H1 (cell line): ENCODE results near the gene BSPRY. TPM values are rescaled to one million over a fixed set of nuclear protein-coding genes. Genes with fewer than 3 reads are reported as not detected.

ENCODE experiments used
- ATF2 ChIP-seq: IDR thresholded peaks from 2 replicates; pipeline ENCODE4 v1.6.1; 2012; ENCODE audit warnings: low read length, inconsistent platforms
- BACH1 ChIP-seq: IDR thresholded peaks from 2 replicates; pipeline ENCODE4 v1.6.1; 2012; ENCODE audit warnings: low read length, improper control_type of control experiment
- CBX5 ChIP-seq: fragments of 300-800, 300-1000 bp; sonication (generic); IDR thresholded peaks from 2 replicates; pipeline ENCODE4 v1.7.1; 2016; ENCODE audit warnings: antibody characterized with exemption, low read length, low read depth
- CBX8 ChIP-seq: fragments of 300-800, 300-1000 bp; sonication (generic); IDR thresholded peaks from 2 replicates; pipeline ENCODE4 v1.7.1; 2016; ENCODE audit warnings: low read depth, low read length, borderline replicate concordance
- CHD1 ChIP-seq: IDR thresholded peaks from 2 replicates; pipeline ENCODE4 v1.6.1; 2012; ENCODE audit warnings: low read depth, low read length, improper control_type of control experiment
- CHD2 ChIP-seq: IDR thresholded peaks from 2 replicates; pipeline ENCODE4 v1.6.1; 2012; ENCODE audit warnings: low read length, improper control_type of control experiment
- CTBP2 ChIP-seq: IDR thresholded peaks from 2 replicates; pipeline ENCODE4 v1.7.0; 2011; ENCODE audit warnings: borderline replicate concordance, mild to moderate bottlenecking, moderate library complexity, mixed read lengths, low read length; ENCODE audit not compliant: insufficient read depth, insufficient read length
- CTCF ChIP-seq, 3 experiments: IDR thresholded peaks; 1 replicate in 2 of 3; 2 replicates in 1 of 3; pipeline versions ENCODE4 v1.5.1 to v1.6.1; 2011; ENCODE audit warnings: low read length in 3 of 3, mild to moderate bottlenecking in 3 of 3, inconsistent platforms in 2 of 3, low read depth in 1 of 3, moderate library complexity in 1 of 3; ENCODE audit not compliant: insufficient read depth in 1 of 3; ENCODE audit errors: control extremely low read depth in 1 of 3
- EGR1 ChIP-seq: IDR thresholded peaks from 2 replicates; pipeline ENCODE4 v1.6.1; 2011; ENCODE audit warnings: low read depth, low read length, borderline replicate concordance
- GABPA ChIP-seq: IDR thresholded peaks from 2 replicates; pipeline ENCODE4 v1.6.1; 2011; ENCODE audit warnings: mild to moderate bottlenecking, low read length, moderate library complexity, borderline replicate concordance; ENCODE audit not compliant: insufficient read depth
- HDAC2 ChIP-seq, 2 experiments: fragments of 300-600 bp in 1 of 2; sonication (generic) in 1 of 2; IDR thresholded peaks; 2 replicates each; pipeline ENCODE4 v1.6.1; 2011 to 2012; ENCODE audit warnings: low read depth in 2 of 2, low read length in 2 of 2, mild to moderate bottlenecking in 2 of 2, moderate library complexity in 2 of 2, borderline replicate concordance in 1 of 2, inconsistent platforms in 1 of 2
- JUN ChIP-seq: IDR thresholded peaks from 2 replicates; pipeline ENCODE4 v1.6.1; 2011; ENCODE audit warnings: low read depth, mild to moderate bottlenecking, improper control_type of control experiment, low read length
- KDM1A ChIP-seq: fragments of 200-600, 300-600 bp; sonication (generic); IDR thresholded peaks from 2 replicates; pipeline ENCODE4 v1.7.1; 2016; ENCODE audit warnings: mild to moderate bottlenecking, low read length, borderline replicate concordance
- POLR2AphosphoS5 ChIP-seq: IDR thresholded peaks from 2 replicates; pipeline ENCODE4 v1.6.1; 2011; ENCODE audit warnings: low read depth, low read length
- RNF2 ChIP-seq: fragments of 200-900, 300-1000 bp; sonication (generic); IDR thresholded peaks from 2 replicates; pipeline ENCODE4 v1.7.1; 2016; ENCODE audit warnings: borderline replicate concordance, low read depth, mild to moderate bottlenecking, antibody characterized with exemption, low read length; ENCODE audit not compliant: poor library complexity, severe bottlenecking; ENCODE audit errors: missing control alignments
- SP2 ChIP-seq: IDR thresholded peaks from 2 replicates; pipeline ENCODE4 v1.6.1; 2012; ENCODE audit warnings: mild to moderate bottlenecking, low read length, inconsistent platforms
- SP4 ChIP-seq: IDR thresholded peaks from 2 replicates; pipeline ENCODE4 v1.6.1; 2012; ENCODE audit warnings: low read length, inconsistent platforms
- TAF1 ChIP-seq: IDR thresholded peaks from 2 replicates; pipeline ENCODE4 v1.6.1; 2011; ENCODE audit warnings: mild to moderate bottlenecking, low read depth, low read length
- polyA plus RNA-seq, 7 experiments: library from polyadenylated mRNA; depleted of rRNA in 3 of 7; stranded (reverse) in 5 of 7; unstranded in 2 of 7; fragments of >200 nt in 5 of 7; fragments of 200-250 nt in 2 of 7; gene quantifications; 1 replicate in 5 of 7; 2 replicates in 1 of 7; 4 replicates in 1 of 7; pipeline versions ENCODE4 v1.2.1 to v1.2.3, GENCODE V29; 2011 to 2013; ENCODE audit warnings: missing spikeins in 2 of 7, mixed read lengths in 2 of 7
- total RNA-seq: library from RNA; stranded (reverse); fragmentation: NEBNext Ultra II Directional; extraction: Animal tissue kit (Norgen Biotek cat#: 25700); gene quantifications from 2 replicates; pipeline ENCODE4 v1.2.1, GENCODE V29; 2021
- TF ChIP-seq, protein P1 (sequence below): IDR thresholded peaks from 2 replicates; pipeline ENCODE4 v1.6.1; 2011; ENCODE audit warnings: low read depth, mild to moderate bottlenecking, low read length; ENCODE audit not compliant: insufficient read depth

The BSPRY gene
- total and polyA plus RNA-seq, 2 of the 8 experiments (the other 6 are each of a cell fraction or from before 2014, with no cell fraction given) = 5.5 to 10.9 TPM

- TF ChIP-seq CBX8 (no peak), EGR1 (peak; percentile 44; the same call in 1 of the 2 replicates), KDM1A (no peak), SP4 (no peak), HDAC2 (IDR thresholded peaks at IDR 0.05; ENCODE audit: borderline replicate concordance in 1 of 2, low read depth in 2 of 2, low read length in 2 of 2) (no peak), POLR2AphosphoS5 (no peak), SP2 (no peak), CTBP2 (peak; percentile 60), RNF2 (no peak), JUN (peak; percentile 68; the same call in 1 of the 2 replicates), GABPA (peak; percentile 91), CHD1 (no peak), ATF2 (peak; percentile 39; the same call in 1 of the 2 replicates), BACH1 (peak; percentile 56; the same call in 1 of the 2 replicates), TAF1 (peak; percentile 88), CTCF (IDR thresholded peaks at IDR 0.05; ENCODE audit: control extremely low read depth in 1 of 3, insufficient read depth in 1 of 3, low read depth in 1 of 3, low read length in 3 of 3) (no peak), CBX5 (no peak), CHD2 (peak; percentile 66; the same call in 1 of the 2 replicates)
- TF ChIP-seq, protein P1, sequence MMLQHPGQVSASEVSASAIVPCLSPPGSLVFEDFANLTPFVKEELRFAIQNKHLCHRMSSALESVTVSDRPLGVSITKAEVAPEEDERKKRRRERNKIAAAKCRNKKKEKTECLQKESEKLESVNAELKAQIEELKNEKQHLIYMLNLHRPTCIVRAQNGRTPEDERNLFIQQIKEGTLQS = no peak
These were observed 9.2 kb upstream of the BSPRY start, which contains the start of gene WDR31 (continued) for GRCh38 chr9:113340011-113340699.
